Peyer's patch (tissue), 4 donors: ENCODE measurements around the gene FAT3. TPM values are rescaled to one million over a fixed set of nuclear protein-coding genes. Genes with fewer than 3 reads are reported as not detected.

Experiments
- DNase-seq, 3 donors: peaks; one replicate each; pipeline ENCODE4 v3.0.0-alpha.2; 2017 to 2019
- H3K27ac ChIP-seq, 4 donors: fragments of 200-600 bp; sonication (generic); one replicate each; pipeline ENCODE4 v1.5.1; 2016 to 2019
- H3K27me3 ChIP-seq, 2 donors: fragments of 200-600 bp; sonication (generic); one replicate each; pipeline ENCODE4 v1.5.1; 2019
- H3K36me3 ChIP-seq, 3 donors: fragments of 200-600 bp; sonication (generic); one replicate each; pipeline ENCODE4 v1.5.1; 2016 to 2019
- H3K4me1 ChIP-seq, 4 donors: fragments of 200-600 bp; sonication (generic); one replicate each; pipeline ENCODE4 v1.5.1; 2016 to 2019
- H3K4me3 ChIP-seq, 4 donors: fragments of 200-600 bp; sonication (generic); 1 replicate in 3 of 4; 2 replicates in 1 of 4; pipeline ENCODE4 v1.5.1; 2016 to 2019; ENCODE audit warnings: mild to moderate bottlenecking in 1 of 4
- H3K9me3 ChIP-seq, 4 donors: fragments of 200-600 bp; sonication (generic); one replicate each; pipeline ENCODE4 v1.5.1; 2016 to 2019; ENCODE audit warnings: mild to moderate bottlenecking in 1 of 4
- POLR2A ChIP-seq, 2 donors: fragments of 450-650 bp; IDR thresholded peaks; one replicate each; pipeline ENCODE4 v1.5.1; 2017; ENCODE audit warnings: antibody characterized with exemption in 2 of 2, mild to moderate bottlenecking in 2 of 2, moderate library complexity in 2 of 2
- total RNA-seq, 4 donors: library from RNA; depleted of rRNA; stranded (reverse); fragments of >200 nt; gene quantifications; one replicate each; pipeline ENCODE4 v1.1.0, GENCODE V29; 2016
- TF ChIP-seq, protein P1 (sequence below), 6 experiments: fragments of 450-650 bp in 4 of 6; fragments of 200-600 bp in 2 of 6; sonication (generic) in 1 of 6; IDR thresholded peaks; one replicate each; pipeline ENCODE4 v1.5.1; 2017 to 2019; ENCODE audit warnings: antibody characterized with exemption in 6 of 6, mild to moderate bottlenecking in 3 of 6, moderate library complexity in 1 of 6

The FAT3 gene
- total RNA-seq, 4 donors from 2014 or later = under 0.01 to 0.94 (median 0.18) TPM

DNA sequence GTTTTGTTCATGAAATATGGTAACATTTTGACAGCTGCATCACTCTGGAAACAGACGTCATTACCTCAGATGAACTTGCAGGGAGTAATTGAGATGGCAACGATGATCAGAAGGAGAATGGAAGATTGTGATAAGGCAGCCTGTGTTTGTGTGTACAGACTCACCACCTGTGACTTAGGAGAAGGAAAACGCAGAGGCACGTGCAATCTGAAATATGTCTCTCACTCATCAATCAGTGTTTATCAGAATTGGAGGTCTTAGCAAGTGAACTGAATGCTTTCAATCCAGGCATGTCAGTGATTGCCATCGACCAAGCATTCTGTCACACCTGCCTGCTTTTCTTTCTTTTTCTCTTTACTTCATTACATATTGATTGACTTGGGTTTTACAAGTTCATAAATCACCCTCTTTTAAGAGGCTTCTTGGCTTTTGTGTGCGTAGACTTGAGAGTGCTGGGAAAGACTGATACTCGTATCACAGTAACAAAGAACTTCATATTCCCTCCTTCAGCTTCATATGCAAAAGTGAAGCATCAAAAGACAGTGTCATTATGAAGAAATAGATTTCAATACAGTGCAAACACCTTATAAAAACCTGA lies 24.6 kb downstream of the FAT3 start:
- no peak overlapping the region for H3K4me3 ChIP-seq
- no peak for DNase-seq
- H3K27me3 ChIP-seq = no peaks in the 10 kb centered on the region
- peaks cover 0 to 3% (median 0%) of the 10 kb centered on the region in 4 donors for H3K9me3 ChIP-seq
- H3K27ac ChIP-seq = no peak overlapping the region
- H3K4me1 ChIP-seq = no peaks in the 10 kb centered on the region
- no peak for TF ChIP-seq POLR2A (IDR thresholded peaks at IDR 0.05)
- TF ChIP-seq, protein P1, sequence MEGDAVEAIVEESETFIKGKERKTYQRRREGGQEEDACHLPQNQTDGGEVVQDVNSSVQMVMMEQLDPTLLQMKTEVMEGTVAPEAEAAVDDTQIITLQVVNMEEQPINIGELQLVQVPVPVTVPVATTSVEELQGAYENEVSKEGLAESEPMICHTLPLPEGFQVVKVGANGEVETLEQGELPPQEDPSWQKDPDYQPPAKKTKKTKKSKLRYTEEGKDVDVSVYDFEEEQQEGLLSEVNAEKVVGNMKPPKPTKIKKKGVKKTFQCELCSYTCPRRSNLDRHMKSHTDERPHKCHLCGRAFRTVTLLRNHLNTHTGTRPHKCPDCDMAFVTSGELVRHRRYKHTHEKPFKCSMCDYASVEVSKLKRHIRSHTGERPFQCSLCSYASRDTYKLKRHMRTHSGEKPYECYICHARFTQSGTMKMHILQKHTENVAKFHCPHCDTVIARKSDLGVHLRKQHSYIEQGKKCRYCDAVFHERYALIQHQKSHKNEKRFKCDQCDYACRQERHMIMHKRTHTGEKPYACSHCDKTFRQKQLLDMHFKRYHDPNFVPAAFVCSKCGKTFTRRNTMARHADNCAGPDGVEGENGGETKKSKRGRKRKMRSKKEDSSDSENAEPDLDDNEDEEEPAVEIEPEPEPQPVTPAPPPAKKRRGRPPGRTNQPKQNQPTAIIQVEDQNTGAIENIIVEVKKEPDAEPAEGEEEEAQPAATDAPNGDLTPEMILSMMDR (IDR thresholded peaks at IDR 0.05) = no peak
- H3K36me3 ChIP-seq = no peaks in the 10 kb centered on the region

DNA sequence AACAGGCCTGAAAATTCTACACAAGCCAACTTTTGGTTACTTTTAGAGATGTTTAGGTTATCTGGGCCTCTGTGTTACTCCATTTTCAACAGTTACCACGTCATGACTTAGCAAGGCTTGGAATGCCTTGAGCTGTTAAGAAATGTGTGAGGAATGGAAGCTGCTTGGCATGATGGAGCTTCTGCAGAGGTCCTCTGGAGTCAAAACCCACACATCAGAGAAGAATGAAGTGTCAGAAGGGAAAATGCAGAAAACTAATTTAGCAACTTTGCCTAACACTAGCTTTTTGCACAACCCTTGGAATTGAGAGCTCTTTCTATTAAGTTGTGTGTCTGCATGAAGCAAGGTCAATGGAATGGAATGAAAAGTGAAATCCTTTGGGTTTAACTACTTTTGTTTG lies 27.4 kb downstream of the FAT3 start:
- Histone ChIP-seq H3K27ac (no peak overlapping the region), H3K4me1 (no peaks in the 10 kb centered on the region), H3K36me3 (no peaks in the 10 kb centered on the region), H3K9me3 (no peaks in the 10 kb centered on the region), H3K4me3 (no peak overlapping the region), H3K27me3 (no peaks in the 10 kb centered on the region)
- TF ChIP-seq, protein P1 (IDR thresholded peaks at IDR 0.05) = no peak
- no peak for DNase-seq

DNA sequence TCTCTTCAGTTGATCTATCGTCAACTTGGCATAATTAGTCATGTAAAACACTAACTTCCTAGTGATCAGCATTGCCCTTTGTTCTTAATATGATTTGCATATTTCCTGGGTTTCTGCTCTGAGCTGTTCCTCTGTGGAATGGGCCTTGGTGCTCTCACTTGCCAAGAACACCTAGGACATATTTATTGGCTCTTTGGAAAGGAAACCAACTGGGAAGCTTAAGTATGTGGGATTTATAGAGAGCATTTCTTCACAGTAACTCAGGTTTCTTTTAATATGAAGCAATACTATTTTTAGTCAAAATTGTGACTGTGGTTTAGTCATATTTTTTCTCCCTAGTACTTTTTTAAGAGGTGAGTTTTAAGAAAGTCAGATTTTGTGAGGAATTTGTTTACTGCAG lies 28.8 kb downstream of the FAT3 start:
- no peaks in the 10 kb centered on the region for H3K36me3 ChIP-seq
- TF ChIP-seq, protein P1 (IDR thresholded peaks at IDR 0.05) = no peak
- TF ChIP-seq POLR2A (IDR thresholded peaks at IDR 0.05) = no peak
- no peaks in the 10 kb centered on the region for H3K9me3 ChIP-seq
- H3K4me1 ChIP-seq = no peaks in the 10 kb centered on the region
- DNase-seq = no peak
- no peak overlapping the region for H3K4me3 ChIP-seq
- no peaks in the 10 kb centered on the region for H3K27me3 ChIP-seq
- H3K27ac ChIP-seq = no peak overlapping the region

DNA sequence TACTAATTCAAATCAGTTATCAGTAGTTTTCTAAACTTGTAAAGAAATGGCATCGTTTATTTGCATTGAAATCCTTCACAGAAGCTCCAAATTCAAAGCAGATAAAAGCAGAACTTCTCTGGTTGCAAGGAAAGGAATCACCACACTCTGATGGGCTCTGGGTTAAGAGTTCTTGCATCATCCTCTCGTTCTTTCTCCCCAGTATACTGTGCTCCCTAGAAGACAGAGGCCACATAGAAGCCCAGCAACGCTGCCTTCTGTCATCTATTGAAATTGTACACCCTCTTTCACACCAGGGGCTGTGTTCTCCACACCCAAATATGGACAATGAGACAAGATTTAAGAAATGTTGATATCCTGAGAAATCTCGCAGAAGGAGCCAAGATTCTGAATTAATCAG lies 29.3 kb downstream of the FAT3 start:
- Histone ChIP-seq H3K4me1 (no peaks in the 10 kb centered on the region), H3K27me3 (no peaks in the 10 kb centered on the region), H3K27ac (no peak overlapping the region), H3K9me3 (no peaks in the 10 kb centered on the region), H3K4me3 (no peak overlapping the region), H3K36me3 (no peaks in the 10 kb centered on the region)
- no peak for DNase-seq
- no peak for TF ChIP-seq POLR2A (IDR thresholded peaks at IDR 0.05)
- TF ChIP-seq, protein P1 (IDR thresholded peaks at IDR 0.05) = no peak

DNA sequence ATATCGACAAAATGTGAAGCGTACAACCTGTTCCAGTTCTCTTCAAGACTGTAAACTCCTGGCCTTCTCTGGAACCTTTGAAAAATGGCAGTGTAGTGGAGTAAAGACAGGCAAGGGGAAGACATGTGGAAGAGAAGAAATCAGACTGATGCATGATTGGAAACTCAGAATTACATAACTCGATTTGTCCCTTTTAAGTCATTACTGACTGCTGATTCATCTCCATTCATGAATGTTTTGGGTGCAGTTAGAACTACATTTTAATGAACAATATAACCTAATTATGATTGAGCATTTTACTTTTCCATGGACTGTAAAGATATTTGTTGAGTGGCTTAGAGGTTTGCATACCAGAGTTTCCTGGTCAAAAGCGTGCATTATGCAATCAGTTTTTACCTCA lies 32.9 kb downstream of the FAT3 start:
- no peak overlapping the region for H3K4me3 ChIP-seq
- H3K4me1 ChIP-seq = no peaks in the 10 kb centered on the region
- DNase-seq = no peak
- no peak for TF ChIP-seq POLR2A (IDR thresholded peaks at IDR 0.05)
- TF ChIP-seq, protein P1 (IDR thresholded peaks at IDR 0.05) = no peak
- H3K27me3 ChIP-seq = no peaks in the 10 kb centered on the region
- no peak overlapping the region for H3K27ac ChIP-seq
- H3K9me3 ChIP-seq = no peaks in the 10 kb centered on the region
- no peaks in the 10 kb centered on the region for H3K36me3 ChIP-seq

DNA sequence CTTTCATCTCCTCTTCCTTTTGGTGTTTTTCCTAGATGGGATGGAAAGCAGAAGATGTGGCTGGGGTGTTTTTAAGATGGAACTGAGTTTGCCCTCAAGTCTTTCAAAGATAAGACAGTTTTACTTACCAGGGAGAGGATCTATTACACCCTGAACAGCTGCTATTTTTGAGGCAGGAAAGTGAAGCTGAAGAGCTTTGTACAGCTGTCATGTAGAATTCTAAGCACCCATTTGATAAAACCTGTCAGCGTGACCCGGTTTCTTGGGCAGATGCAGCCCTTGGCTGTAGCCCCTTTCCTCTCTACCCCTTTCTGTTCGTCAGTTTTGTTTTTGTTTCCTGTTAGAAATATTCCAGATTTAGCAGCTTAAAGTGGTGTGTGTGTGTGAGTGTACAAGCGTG lies 35.2 kb downstream of the FAT3 start:
- TF ChIP-seq, protein P1 (IDR thresholded peaks at IDR 0.05) = no peak
- TF ChIP-seq POLR2A (IDR thresholded peaks at IDR 0.05) = no peak
- no peaks in the 10 kb centered on the region for H3K27me3 ChIP-seq
- H3K4me3 ChIP-seq = no peak overlapping the region
- H3K4me1 ChIP-seq = no peaks in the 10 kb centered on the region
- no peak overlapping the region for H3K27ac ChIP-seq
- H3K9me3 ChIP-seq = no peaks in the 10 kb centered on the region
- H3K36me3 ChIP-seq = no peaks in the 10 kb centered on the region
- no peak for DNase-seq
